LNCAP (cell line): Measurements from ENCODE around the gene EPS8L2.

ENCODE experiments used
- CTCF ChIP-seq: fragments of 450-650 bp; IDR thresholded peaks from 2 replicates; pipeline ENCODE4 v1.5.1; 2017; ENCODE audit warnings: mild to moderate bottlenecking

The EPS8L2 gene

GRCh38 chr11:709109-709997 lies 3.3 kb downstream of the EPS8L2 start:
- no peak for TF ChIP-seq CTCF

GRCh38 chr11:714436-714835 lies 8.4 kb downstream of the EPS8L2 start:
- no peak for TF ChIP-seq CTCF

- TF ChIP-seq CTCF = no peak
Observed at GRCh38 chr11:719214-720016, 13.4 kb downstream of the EPS8L2 start.

- no peak for TF ChIP-seq CTCF
Observed at GRCh38 chr11:720017-720641, 14.1 kb downstream of the EPS8L2 start.

GRCh38 chr11:720642-721246 lies 14.7 kb downstream of the EPS8L2 start:
- no peak for TF ChIP-seq CTCF

- no peak for TF ChIP-seq CTCF
Observed at GRCh38 chr11:721247-721740, 15.3 kb downstream of the EPS8L2 start.
